Astrocyte (in vitro differentiated cells and primary cell): ENCODE measurements around the gene TOMM22.

ENCODE experiments used
- CTCF ChIP-seq: IDR thresholded peaks from 2 replicates; pipeline ENCODE4 v1.5.1; 2011; ENCODE audit warnings: low read depth, mild to moderate bottlenecking, inconsistent platforms, low read length, moderate library complexity; ENCODE audit not compliant: insufficient read depth
- EZH2 ChIP-seq: IDR thresholded peaks from 2 replicates; pipeline ENCODE4 v1.6.1; 2012; ENCODE audit warnings: mild to moderate bottlenecking, low read length, inconsistent platforms; ENCODE audit not compliant: insufficient read depth

GRCh38 chr22:38729946-38730345, 48.2 kb downstream of the TOMM22 start:
- TF ChIP-seq CTCF (no peak), EZH2 (no peak)
